Activated CD8-positive, alpha-beta memory T cell treated with anti-CD3 and anti-CD28 coated beads, Interleukin-2, amount 10 ng/mL, durations not matched to agents 7 days and 5 days (primary cell): ENCODE results near the gene WASHC1. TPM values are rescaled to one million over a fixed set of nuclear protein-coding genes. Genes with fewer than 3 reads are reported as not detected.
A peak's percentile ranks its signal among the peaks of the same experiment; 100 is the strongest.
"Not testable (repeated sequence)": the region's sequence is repeated elsewhere in the genome, so short reads cannot be mapped to it uniquely, and the experiment has no call there.

ENCODE experiments used
- ATAC-seq: fragments of 150-1000 bp; cut with Tn5 transposase; one replicate; pipeline ENCODE4 v1.10.0; 2021; ENCODE audit warnings: moderate library complexity
- CTCF ChIA-PET: fragments of 350-600 bp; sonication (Branson Sonifier 250); formaldehyde crosslinking; loops from one replicate; lab custom pipeline; 2021; ENCODE audit warnings: antibody characterized with exemption; lab: Charles Lee
- DNase-seq: peaks from one replicate; pipeline ENCODE4 v3.0.0-alpha.2; 2020
- H3K27ac Mint-ChIP-seq: one replicate; pipeline ENCODE4 v1.8.0; 2021; ENCODE audit warnings: mild to moderate bottlenecking, mixed read lengths
- H3K27me3 Mint-ChIP-seq: one replicate; pipeline ENCODE4 v1.8.0; 2021; ENCODE audit warnings: mixed read lengths
- H3K36me3 Mint-ChIP-seq: one replicate; pipeline ENCODE4 v1.8.0; 2021; ENCODE audit warnings: mild to moderate bottlenecking, mixed read lengths
- H3K4me1 Mint-ChIP-seq: one replicate; pipeline ENCODE4 v1.8.0; 2021; ENCODE audit warnings: mixed read lengths
- H3K4me3 Mint-ChIP-seq: one replicate; pipeline ENCODE4 v1.8.0; 2021; ENCODE audit warnings: mild to moderate bottlenecking, moderate library complexity, mixed read lengths
- H3K9me3 Mint-ChIP-seq: one replicate; pipeline ENCODE4 v1.8.0; 2022; ENCODE audit warnings: low read depth, mixed read lengths
- total RNA-seq, 2 experiments: library from RNA; stranded (reverse); gene quantifications; one replicate each; pipeline ENCODE4 v1.2.3, GENCODE V29; 2021

Gene WASHC1
- total RNA-seq, 2 experiments from 2014 or later: 18.6 to 23.9 TPM

DNA sequence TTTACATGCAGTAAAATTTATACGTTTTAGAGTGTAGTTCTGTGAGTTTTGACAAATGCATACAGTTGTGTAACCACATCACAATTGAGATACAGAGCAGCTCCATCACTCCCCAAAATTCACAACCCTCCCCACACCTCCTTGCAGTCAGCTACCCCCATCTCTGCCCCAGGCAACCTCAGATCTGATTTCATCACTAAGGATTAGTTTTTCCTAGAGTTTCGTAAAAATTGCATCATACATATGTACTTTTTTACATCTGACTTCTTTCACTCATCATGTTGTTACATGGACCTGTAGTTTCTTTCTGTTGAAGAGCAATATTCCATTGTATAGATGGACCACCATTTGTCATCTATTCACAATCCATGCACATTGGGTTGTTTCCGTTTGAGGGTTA lies 14.4 kb upstream of the WASHC1 start:
- H3K27ac Mint-ChIP-seq, H3K4me3 Mint-ChIP-seq, H3K4me1 Mint-ChIP-seq, H3K36me3 Mint-ChIP-seq, DNase-seq, CTCF ChIA-PET, H3K9me3 Mint-ChIP-seq, ATAC-seq: not testable (repeated sequence)
- H3K27me3 Mint-ChIP-seq: peaks cover 12% of the 10 kb centered on the region

DNA sequence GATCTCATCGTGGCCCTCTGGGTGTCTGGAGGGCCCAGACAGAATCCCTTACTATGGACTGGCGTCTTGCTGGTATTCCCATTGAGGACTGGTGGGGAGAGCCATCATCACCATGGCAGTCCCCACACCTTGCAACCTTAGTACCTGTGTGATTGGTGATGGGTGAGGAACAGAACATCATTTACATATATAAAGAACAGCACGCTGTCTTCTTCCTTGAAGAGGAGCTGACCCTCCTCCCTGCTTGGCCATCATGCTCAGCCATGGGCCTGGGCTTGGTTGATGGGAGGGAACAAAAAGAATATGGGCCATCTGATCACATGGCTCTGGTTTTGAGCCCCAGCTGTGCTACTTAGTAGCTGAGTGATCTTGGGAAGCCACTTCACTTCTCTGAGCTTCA lies 13.9 kb upstream of the WASHC1 start:
- peaks cover 12% of the 10 kb centered on the region for H3K27me3 Mint-ChIP-seq
- H3K9me3 Mint-ChIP-seq, H3K4me3 Mint-ChIP-seq, H3K4me1 Mint-ChIP-seq, ATAC-seq, CTCF ChIA-PET, H3K36me3 Mint-ChIP-seq, H3K27ac Mint-ChIP-seq, DNase-seq: not testable (repeated sequence)

DNA sequence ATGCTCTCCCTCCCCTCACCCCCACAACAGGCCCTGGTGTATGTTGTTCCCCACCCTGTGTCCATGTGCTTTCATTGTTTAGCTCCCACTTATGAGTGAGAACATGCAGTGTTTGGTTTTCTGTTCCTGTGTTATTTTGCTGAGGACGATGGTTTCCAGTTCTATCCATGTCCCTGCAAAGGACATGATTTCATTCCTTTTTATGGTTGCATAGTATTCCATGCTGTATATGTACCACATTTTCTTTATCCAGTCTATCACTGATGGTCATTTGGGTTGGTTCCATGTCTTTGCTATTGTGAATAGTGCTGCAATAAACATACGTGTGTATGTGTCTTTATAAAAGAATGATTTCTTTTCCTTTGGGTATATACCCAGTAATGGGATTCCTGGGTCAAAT lies 12.6 kb upstream of the WASHC1 start:
- peaks cover 12% of the 10 kb centered on the region for H3K27me3 Mint-ChIP-seq
- H3K9me3 Mint-ChIP-seq, H3K4me3 Mint-ChIP-seq, DNase-seq, H3K36me3 Mint-ChIP-seq, H3K27ac Mint-ChIP-seq, ATAC-seq, CTCF ChIA-PET, H3K4me1 Mint-ChIP-seq: not testable (repeated sequence)

DNA sequence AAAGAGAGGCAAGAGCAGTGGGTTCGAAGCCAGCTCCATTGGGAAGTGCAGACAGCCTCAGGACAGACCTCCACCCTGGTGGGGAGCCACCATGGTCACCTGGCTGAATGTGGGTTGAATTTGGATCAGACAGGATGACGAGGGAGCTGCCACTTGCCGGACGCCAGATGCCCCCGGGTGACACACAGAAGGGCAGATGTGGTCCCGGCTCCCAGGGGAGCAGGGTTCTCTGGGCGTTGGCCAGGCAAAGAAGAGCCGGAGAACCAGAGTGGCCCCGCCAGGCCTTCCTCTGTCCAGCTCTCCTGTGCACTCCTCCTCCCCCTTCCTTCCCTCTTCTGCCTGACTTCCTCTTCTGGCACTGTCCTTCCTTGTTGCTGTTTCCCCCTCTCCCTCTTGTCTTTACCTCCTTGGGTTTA lies 12.0 kb upstream of the WASHC1 start:
- ATAC-seq, H3K27ac Mint-ChIP-seq, H3K9me3 Mint-ChIP-seq, DNase-seq, CTCF ChIA-PET, H3K4me3 Mint-ChIP-seq, H3K4me1 Mint-ChIP-seq, H3K36me3 Mint-ChIP-seq: not testable (repeated sequence)
- H3K27me3 Mint-ChIP-seq: peaks cover 12% of the 10 kb centered on the region

DNA sequence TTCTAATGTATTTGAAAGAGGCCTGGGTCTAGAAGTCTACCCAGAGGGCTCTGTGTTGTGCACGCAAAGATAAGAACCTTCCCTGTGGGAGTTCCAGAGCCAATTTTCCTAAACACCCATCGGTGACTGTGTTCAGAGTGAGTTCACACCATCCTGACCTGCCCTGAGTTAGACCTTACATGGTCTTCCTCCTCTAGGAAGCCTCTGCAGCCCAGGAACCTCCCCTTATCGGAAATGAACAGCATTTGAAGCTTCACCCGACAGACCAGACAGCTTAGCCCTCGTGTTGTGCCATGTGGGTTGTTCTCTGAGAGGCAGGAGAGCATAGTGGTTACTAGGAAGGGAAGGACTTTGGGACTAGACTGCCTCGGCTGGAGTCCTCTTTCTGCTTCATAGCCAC lies 3.1 kb upstream of the WASHC1 start:
- H3K27me3 Mint-ChIP-seq, H3K27ac Mint-ChIP-seq, CTCF ChIA-PET, ATAC-seq, H3K4me3 Mint-ChIP-seq, H3K36me3 Mint-ChIP-seq, DNase-seq, H3K4me1 Mint-ChIP-seq, H3K9me3 Mint-ChIP-seq: not testable (repeated sequence)

DNA sequence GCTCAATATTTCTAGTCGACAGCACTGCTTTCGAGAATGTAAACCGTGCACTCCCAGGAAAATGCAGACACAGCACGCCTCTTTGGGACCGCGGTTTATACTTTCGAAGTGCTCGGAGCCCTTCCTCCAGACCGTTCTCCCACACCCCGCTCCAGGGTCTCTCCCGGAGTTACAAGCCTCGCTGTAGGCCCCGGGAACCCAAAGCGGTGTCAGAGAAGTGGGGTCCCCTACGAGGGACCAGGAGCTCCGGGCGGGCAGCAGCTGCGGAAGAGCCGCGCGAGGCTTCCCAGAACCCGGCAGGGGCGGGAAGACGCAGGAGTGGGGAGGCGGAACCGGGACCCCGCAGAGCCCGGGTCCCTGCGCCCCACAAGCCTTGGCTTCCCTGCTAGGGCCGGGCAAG lies 481 bp downstream of the WASHC1 start:
- CTCF ChIA-PET, H3K9me3 Mint-ChIP-seq, H3K36me3 Mint-ChIP-seq, ATAC-seq, H3K4me1 Mint-ChIP-seq, H3K27me3 Mint-ChIP-seq, H3K27ac Mint-ChIP-seq, DNase-seq, H3K4me3 Mint-ChIP-seq: not testable (repeated sequence)

DNA sequence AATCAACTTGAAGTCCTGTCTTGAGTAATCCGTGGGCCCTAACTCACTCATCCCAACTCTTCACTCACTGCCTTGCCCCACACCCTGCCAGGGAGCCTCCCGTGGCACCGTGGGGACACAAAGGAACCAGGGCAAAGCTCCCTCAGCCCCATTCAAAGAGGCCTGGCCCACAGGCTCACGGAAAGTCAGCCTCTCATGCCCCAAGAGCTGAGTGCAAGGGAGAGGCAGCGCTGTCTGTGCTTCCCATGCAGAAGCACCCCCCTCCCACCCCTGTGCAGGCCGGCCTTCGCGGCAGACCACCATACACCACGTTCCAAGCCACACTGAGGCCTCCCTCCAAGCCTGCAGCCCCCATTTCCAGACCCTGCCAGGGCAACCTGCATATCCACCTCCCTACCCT lies 7.6 kb downstream of the WASHC1 start:
- CTCF ChIA-PET, H3K36me3 Mint-ChIP-seq, H3K27me3 Mint-ChIP-seq, H3K4me3 Mint-ChIP-seq, H3K4me1 Mint-ChIP-seq, DNase-seq, ATAC-seq, H3K27ac Mint-ChIP-seq, H3K9me3 Mint-ChIP-seq: not testable (repeated sequence)

DNA sequence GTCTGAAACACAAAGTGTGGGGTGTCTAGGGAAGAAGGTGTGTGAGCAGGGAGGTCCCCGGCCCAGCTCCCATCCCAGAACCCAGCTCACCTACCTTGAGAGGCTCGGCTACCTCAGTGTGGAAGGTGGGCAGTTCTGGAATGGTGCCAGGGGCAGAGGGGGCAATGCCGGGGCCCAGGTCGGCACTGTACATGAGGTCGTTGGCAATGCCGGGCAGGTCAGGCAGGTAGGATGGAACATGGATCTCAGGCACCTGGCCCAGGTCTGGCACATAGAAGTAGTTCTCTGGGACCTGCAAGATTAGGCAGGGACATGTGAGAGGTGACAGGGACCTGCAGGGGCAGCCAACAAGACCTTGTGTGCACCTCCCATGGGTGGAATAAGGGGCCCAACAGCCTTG lies 12.4 kb downstream of the WASHC1 start:
- H3K9me3 Mint-ChIP-seq, DNase-seq, H3K27ac Mint-ChIP-seq, CTCF ChIA-PET, H3K4me3 Mint-ChIP-seq, H3K36me3 Mint-ChIP-seq, ATAC-seq, H3K4me1 Mint-ChIP-seq, H3K27me3 Mint-ChIP-seq: not testable (repeated sequence)

DNA sequence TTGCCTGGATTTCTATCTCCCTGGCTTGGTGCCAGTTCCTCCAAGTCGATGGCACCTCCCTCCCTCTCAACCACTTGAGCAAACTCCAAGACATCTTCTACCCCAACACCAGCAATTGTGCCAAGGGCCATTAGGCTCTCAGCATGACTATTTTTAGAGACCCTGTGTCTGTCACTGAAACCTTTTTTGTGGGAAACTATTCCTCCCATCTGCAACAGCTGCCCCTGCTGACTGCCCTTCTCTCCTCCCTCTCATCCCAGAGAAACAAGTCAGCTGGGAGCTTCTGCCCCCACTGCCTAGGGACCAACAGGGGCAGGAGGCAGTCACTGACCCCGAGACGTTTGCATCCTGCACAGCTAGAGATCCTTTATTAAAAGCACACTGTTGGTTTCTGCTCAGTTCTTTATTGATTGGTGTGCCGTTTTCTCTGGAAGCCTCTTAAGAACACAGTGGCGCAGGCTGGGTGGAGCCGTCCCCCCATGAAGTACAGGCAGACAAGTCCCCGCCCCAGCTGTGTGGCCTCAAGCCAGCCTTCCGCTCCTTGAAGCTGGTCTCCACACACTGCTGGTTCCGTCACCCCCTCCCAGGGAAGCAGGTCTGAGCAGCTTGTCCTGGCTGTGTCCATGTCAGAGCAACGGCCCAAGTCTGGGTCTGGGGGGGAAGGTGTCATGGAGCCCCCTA lies 15.0 kb downstream of the WASHC1 start:
- H3K4me3 Mint-ChIP-seq, H3K27me3 Mint-ChIP-seq, H3K4me1 Mint-ChIP-seq, H3K27ac Mint-ChIP-seq, DNase-seq, H3K36me3 Mint-ChIP-seq, H3K9me3 Mint-ChIP-seq, CTCF ChIA-PET, ATAC-seq: not testable (repeated sequence)

DNA sequence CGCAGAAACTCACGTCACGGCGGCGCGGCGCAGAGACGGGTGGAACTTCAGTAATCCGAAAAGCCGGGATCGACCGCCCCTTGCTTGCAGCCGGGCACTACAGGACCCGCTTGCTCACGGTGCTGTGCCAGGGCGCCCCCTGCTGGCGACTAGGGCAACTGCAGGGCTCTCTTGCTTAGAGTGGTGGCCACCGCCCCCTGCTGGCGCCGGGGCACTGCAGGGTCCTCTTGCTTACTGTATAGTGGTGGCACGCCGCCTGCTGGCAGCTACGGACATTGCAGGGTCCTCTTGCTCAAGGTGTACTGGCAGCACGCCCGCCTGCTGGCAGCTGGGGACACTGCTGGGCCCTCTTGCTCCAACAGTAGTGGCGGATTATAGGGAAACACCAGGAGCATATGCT lies 18.1 kb downstream of the WASHC1 start:
- ATAC-seq: not testable (repeated sequence)

DNA sequence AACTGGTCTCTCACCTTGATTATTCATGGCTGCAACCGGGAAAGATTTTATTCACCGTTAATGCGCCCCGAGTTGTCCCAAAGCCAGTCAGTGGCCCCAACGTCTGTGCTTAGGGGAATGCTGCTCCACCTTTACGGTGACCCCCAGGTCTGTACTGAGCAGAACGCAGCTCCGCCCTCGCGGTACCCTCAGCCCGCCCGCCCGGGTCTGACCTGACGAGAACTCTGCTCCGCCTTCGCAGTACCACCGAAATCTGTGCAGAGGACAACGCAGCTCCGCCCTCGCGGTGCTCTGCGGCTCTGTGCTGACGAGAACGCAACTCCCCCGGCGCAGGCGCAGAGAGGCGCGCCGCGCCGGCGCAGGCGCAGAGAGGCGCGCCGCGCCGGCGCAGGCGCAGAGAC lies 18.6 kb downstream of the WASHC1 start:
- H3K9me3 Mint-ChIP-seq, DNase-seq, H3K27ac Mint-ChIP-seq, H3K27me3 Mint-ChIP-seq, CTCF ChIA-PET, H3K4me1 Mint-ChIP-seq, H3K4me3 Mint-ChIP-seq, H3K36me3 Mint-ChIP-seq, ATAC-seq: not testable (repeated sequence)

More for the DNA sequence above, 18.1 kb downstream of the WASHC1 start:
- H3K36me3 Mint-ChIP-seq, H3K4me1 Mint-ChIP-seq, H3K27me3 Mint-ChIP-seq, H3K27ac Mint-ChIP-seq, H3K9me3 Mint-ChIP-seq, CTCF ChIA-PET, H3K4me3 Mint-ChIP-seq: not testable (repeated sequence)
- DNase-seq: peak; percentile 88

DNA sequence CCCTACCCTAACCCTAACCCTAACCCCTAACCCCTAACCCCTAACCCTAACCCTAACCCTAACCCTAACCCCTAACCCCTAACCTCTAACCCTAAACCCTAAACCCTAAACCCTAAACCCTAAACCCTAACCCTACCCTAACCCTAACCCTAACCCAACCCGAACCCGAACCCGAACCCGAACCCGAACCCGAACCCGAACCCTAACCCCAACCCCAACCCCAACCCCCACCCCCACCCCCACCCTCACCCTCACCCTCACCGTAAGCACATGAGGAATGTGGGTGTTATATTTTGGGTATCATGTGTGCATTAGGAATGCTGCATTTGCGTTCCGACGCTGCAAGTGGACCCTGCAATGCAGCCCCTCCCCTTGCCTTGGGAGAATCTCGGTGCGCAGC lies 19.0 kb downstream of the WASHC1 start:
- H3K4me1 Mint-ChIP-seq, H3K4me3 Mint-ChIP-seq, H3K27me3 Mint-ChIP-seq, H3K27ac Mint-ChIP-seq, CTCF ChIA-PET, H3K9me3 Mint-ChIP-seq, H3K36me3 Mint-ChIP-seq, ATAC-seq, DNase-seq: not testable (repeated sequence)
